ENCODE data around the gene PCDHGB3. TPM values are rescaled to one million over a fixed set of nuclear protein-coding genes. Genes with fewer than 3 reads are reported as not detected.
"Not testable (repeated sequence)": the region's sequence is repeated elsewhere in the genome, so short reads cannot be mapped to it uniquely, and the experiment has no call there.

The PCDHGB3 gene
- total and polyA plus RNA-seq, 4 experiments from 2014 or later = 0.50 to 0.76 TPM; not detected in 2

DNA sequence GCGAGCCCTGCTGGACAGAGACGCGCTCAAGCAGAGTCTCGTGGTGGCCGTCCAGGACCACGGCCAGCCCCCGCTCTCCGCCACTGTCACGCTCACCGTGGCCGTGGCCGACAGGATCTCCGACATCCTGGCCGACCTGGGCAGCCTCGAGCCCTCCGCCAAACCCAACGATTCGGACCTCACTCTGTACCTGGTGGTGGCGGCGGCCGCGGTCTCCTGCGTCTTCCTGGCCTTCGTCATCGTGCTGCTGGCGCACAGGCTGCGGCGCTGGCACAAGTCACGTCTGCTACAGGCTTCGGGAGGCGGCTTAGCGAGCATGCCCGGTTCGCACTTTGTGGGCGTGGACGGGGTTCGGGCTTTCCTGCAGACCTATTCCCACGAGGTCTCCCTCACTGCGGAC lies 37.5 kb upstream of the PCDHGB3 start:
- H3K36me3 ChIP-seq (ENCODE audit: insufficient read depth, low read length); DNase-seq; H3K4me1 ChIP-seq (ENCODE audit: insufficient read depth, low read length); H3K4me3 ChIP-seq (ENCODE audit: low read length in 2 of 2); POLR2A ChIA-PET (ENCODE audit: partially characterized antibody); H3K27ac Mint-ChIP-seq; H3K4me3 Mint-ChIP-seq; H3K27ac ChIP-seq (ENCODE audit: low read depth, low read length); H3K9me3 ChIP-seq (ENCODE audit: control insufficient read depth in 1 of 2, low read length in 2 of 2); H3K4me1 Mint-ChIP-seq; intact Hi-C loops (cut with micrococcal nuclease); H3K27me3 ChIP-seq (ENCODE audit: insufficient read depth, low read length): not testable (repeated sequence)
- H3K27me3 Mint-ChIP-seq = peaks cover 46 to 55% of the 10 kb centered on the region in 2 donors
- CTCF ChIA-PET (ENCODE audit: partially characterized antibody) = interaction anchor here (1.1 to 1.3 kb wide), 2 partner anchors 12 to 13 kb away, joined by 3 to 5 read pairs; partner anchors contain the start of gene TAF7
- peaks cover 8 to 16% of the 10 kb centered on the region in 2 donors for H3K36me3 Mint-ChIP-seq
- peaks cover 0 to 85% (median 75%) of the 10 kb centered on the region in 8 donors for H3K9me3 Mint-ChIP-seq

GRCh38 chr5:141338538-141339306 lies 31.3 kb upstream of the PCDHGB3 start, which contains the start of gene PCDHGA2:
Gene PCDHGA2, plus strand, starts transcription at chr5:141338760.
- Mint-ChIP-seq H3K36me3 (peaks cover 11 to 15% of the 10 kb centered on the region in 2 donors), H3K4me3 (peak within 1 kb of the TSS in 4 of 8 donors; percentile 35 to 65 (median 49)), H3K9me3 (peaks cover 3 to 89% (median 80%) of the 10 kb centered on the region in 8 donors), H3K27me3 (peaks cover 47 to 52% of the 10 kb centered on the region in 2 donors), H3K27ac (peak within 1 kb of the TSS in 1 of 7 donors; percentile 61), H3K4me1 (peaks cover 0 to 3% (median 0%) of the 10 kb centered on the region in 4 donors)
- Histone ChIP-seq H3K4me1 (ENCODE audit: insufficient read depth, low read length) (no peaks in the 10 kb centered on the region), H3K36me3 (ENCODE audit: insufficient read depth, low read length) (no peaks in the 10 kb centered on the region), H3K4me3 (ENCODE audit: low read length in 2 of 2) (no peak within 1 kb of the TSS), H3K9me3 (ENCODE audit: control insufficient read depth in 1 of 2, low read length in 2 of 2) (peaks cover 0 to 8% of the 10 kb centered on the region in 2 donors), H3K27me3 (ENCODE audit: insufficient read depth, low read length) (no peaks in the 10 kb centered on the region), H3K27ac (ENCODE audit: low read depth, low read length) (no peak within 1 kb of the TSS)
- no peak for DNase-seq
- ChIA-PET POLR2A (ENCODE audit: partially characterized antibody) (no interaction called here), CTCF (ENCODE audit: partially characterized antibody) (interaction anchor here (1.0 to 1.1 kb wide), 2 partner anchors 9 to 12 kb away, joined by 3 to 4 read pairs; partner anchors contain the start of gene PCDHGA1)
- intact Hi-C loops (cut with micrococcal nuclease) = no loop called here

- H3K27me3 ChIP-seq (ENCODE audit: insufficient read depth, low read length); DNase-seq; H3K4me1 ChIP-seq (ENCODE audit: insufficient read depth, low read length); H3K9me3 ChIP-seq (ENCODE audit: control insufficient read depth in 1 of 2, low read length in 2 of 2); POLR2A ChIA-PET (ENCODE audit: partially characterized antibody); H3K4me3 ChIP-seq (ENCODE audit: low read length in 2 of 2); H3K4me1 Mint-ChIP-seq; H3K4me3 Mint-ChIP-seq; intact Hi-C loops (cut with micrococcal nuclease); H3K27ac Mint-ChIP-seq; CTCF ChIA-PET (ENCODE audit: partially characterized antibody); H3K27ac ChIP-seq (ENCODE audit: low read depth, low read length); H3K36me3 ChIP-seq (ENCODE audit: insufficient read depth, low read length): not testable (repeated sequence)
- Mint-ChIP-seq H3K27me3 (peaks cover 43 to 44% of the 10 kb centered on the region in 2 donors), H3K36me3 (peaks cover 14 to 17% of the 10 kb centered on the region in 2 donors), H3K9me3 (peaks cover 3 to 86% (median 79%) of the 10 kb centered on the region in 8 donors)
Measured at GRCh38 chr5:141340781-141341354, 29.2 kb upstream of the PCDHGB3 start.

- H3K27ac ChIP-seq (ENCODE audit: low read depth, low read length) = no peak overlapping the region
- no peak overlapping the region for H3K4me3 ChIP-seq (ENCODE audit: low read length in 2 of 2)
- no peaks in the 10 kb centered on the region for H3K4me1 ChIP-seq (ENCODE audit: insufficient read depth, low read length)
- H3K27ac Mint-ChIP-seq = no peak overlapping the region
- ChIA-PET POLR2A (ENCODE audit: partially characterized antibody) (no interaction called here), CTCF (ENCODE audit: partially characterized antibody) (no interaction called here)
- no peaks in the 10 kb centered on the region for H3K36me3 ChIP-seq (ENCODE audit: insufficient read depth, low read length)
- H3K9me3 ChIP-seq (ENCODE audit: control insufficient read depth in 1 of 2, low read length in 2 of 2) = peaks cover 0 to 11% of the 10 kb centered on the region in 2 donors
- H3K9me3 Mint-ChIP-seq = peaks cover 3 to 78% (median 72%) of the 10 kb centered on the region in 8 donors
- H3K27me3 ChIP-seq (ENCODE audit: insufficient read depth, low read length) = no peaks in the 10 kb centered on the region
- H3K27me3 Mint-ChIP-seq = peaks cover 39 to 42% of the 10 kb centered on the region in 2 donors
- H3K4me3 Mint-ChIP-seq = no peak overlapping the region
- H3K36me3 Mint-ChIP-seq = peaks cover 9 to 17% of the 10 kb centered on the region in 2 donors
- peaks cover 0 to 3% (median 0%) of the 10 kb centered on the region in 4 donors for H3K4me1 Mint-ChIP-seq
- no peak for DNase-seq
- intact Hi-C loops (cut with micrococcal nuclease) = no loop called here
Measured at GRCh38 chr5:141342773-141343172, 27.3 kb upstream of the PCDHGB3 start.

DNA sequence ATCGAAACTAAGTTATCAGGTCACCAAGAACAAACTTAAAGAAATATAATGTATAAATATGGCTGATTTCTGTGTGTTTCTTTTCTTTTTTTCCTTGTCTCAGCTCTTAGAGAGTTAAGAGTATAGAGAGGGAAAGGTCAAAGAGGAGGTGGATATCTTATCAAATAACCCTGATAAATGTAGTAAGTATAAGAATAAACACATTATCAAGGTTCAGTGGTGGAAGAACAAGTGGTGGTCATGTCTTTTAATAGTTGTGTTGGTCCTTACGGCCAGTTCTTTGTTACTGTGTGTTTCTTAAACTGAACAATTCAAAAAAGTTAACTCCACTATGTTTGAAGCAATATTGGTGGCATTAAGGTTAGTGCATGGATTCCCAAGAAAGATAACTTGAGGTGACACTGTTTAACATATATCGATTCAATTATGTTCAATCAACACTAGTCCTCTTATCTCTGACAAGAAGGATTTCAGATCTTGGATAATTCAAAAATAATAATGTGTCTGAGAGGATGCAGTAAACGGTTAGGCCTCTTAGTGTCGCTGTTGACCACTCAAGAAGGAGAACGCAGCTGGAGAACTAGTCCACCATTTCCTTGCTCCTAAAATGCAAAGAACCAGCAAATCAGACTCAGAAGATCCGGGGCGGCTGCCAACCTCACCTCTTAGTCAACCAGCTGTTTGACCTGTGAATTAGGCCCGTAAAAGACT lies 26.6 kb upstream of the PCDHGB3 start, which contains the start of gene PCDHGA3:
TSS of gene PCDHGA3 (plus strand) at position 588 of the 711 bp plus-strand sequence. CDS start 205 bp downstream, outside the sequence.
- Histone ChIP-seq H3K4me3 (ENCODE audit: low read length in 2 of 2) (no peak within 1 kb of the TSS), H3K4me1 (ENCODE audit: insufficient read depth, low read length) (no peaks in the 10 kb centered on the region), H3K27ac (ENCODE audit: low read depth, low read length) (no peak within 1 kb of the TSS), H3K36me3 (ENCODE audit: insufficient read depth, low read length) (no peaks in the 10 kb centered on the region), H3K27me3 (ENCODE audit: insufficient read depth, low read length) (no peaks in the 10 kb centered on the region), H3K9me3 (ENCODE audit: control insufficient read depth in 1 of 2, low read length in 2 of 2) (peaks cover 0 to 11% of the 10 kb centered on the region in 2 donors)
- CTCF ChIA-PET (ENCODE audit: partially characterized antibody) = interaction anchor here (1.0 to 1.5 kb wide), 2 partner anchors 215 to 224 kb away, joined by 3 read pairs; no protein-coding TSS in a partner anchor
- Mint-ChIP-seq H3K27me3 (peaks cover 33 to 35% of the 10 kb centered on the region in 2 donors), H3K36me3 (peaks cover 5 to 14% of the 10 kb centered on the region in 2 donors), H3K4me3 (peak within 1 kb of the TSS in 7 of 8 donors; percentile 46 to 73 (median 71)), H3K4me1 (peaks cover 0 to 3% (median 0%) of the 10 kb centered on the region in 4 donors), H3K9me3 (peaks cover 3 to 74% (median 67%) of the 10 kb centered on the region in 8 donors), H3K27ac (no peak within 1 kb of the TSS)
- DNase-seq = peak in 1 of 5 donors; percentile 24
- POLR2A ChIA-PET (ENCODE audit: partially characterized antibody) = no interaction called here
- intact Hi-C loops (cut with micrococcal nuclease) = no loop called here

DNA sequence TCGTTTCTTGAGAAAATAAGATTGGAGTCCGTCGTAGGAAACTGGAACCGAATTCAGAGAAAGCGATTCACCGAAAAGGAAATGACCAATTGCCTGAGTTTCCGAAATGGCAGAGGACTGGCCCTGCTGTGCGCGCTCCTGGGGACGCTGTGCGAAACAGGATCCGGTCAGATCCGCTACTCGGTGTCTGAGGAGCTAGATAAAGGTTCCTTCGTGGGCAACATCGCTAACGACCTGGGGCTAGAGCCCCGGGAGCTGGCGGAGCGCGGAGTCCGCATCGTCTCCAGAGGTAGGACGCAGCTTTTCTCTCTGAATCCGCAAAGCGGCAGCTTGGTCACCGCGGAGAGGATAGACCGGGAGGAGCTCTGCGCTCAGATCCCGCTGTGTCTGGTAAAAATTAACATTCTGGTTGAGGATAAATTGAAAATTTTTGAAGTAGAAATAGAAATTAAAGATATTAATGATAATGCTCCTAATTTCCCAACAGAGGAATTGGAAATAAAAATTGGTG lies 26.0 kb upstream of the PCDHGB3 start:
- Histone ChIP-seq H3K36me3 (ENCODE audit: insufficient read depth, low read length) (no peaks in the 10 kb centered on the region), H3K4me1 (ENCODE audit: insufficient read depth, low read length) (no peaks in the 10 kb centered on the region), H3K27ac (ENCODE audit: low read depth, low read length) (no peak overlapping the region), H3K4me3 (ENCODE audit: low read length in 2 of 2) (no peak overlapping the region), H3K9me3 (ENCODE audit: control insufficient read depth in 1 of 2, low read length in 2 of 2) (peaks cover 0 to 7% of the 10 kb centered on the region in 2 donors), H3K27me3 (ENCODE audit: insufficient read depth, low read length) (no peaks in the 10 kb centered on the region)
- Mint-ChIP-seq H3K4me3 (peak overlapping the region in 7 of 8 donors; percentile 46 to 73 (median 71)), H3K27ac (no peak overlapping the region), H3K4me1 (peaks cover 0 to 3% (median 0%) of the 10 kb centered on the region in 4 donors), H3K27me3 (peaks cover 28 to 33% of the 10 kb centered on the region in 2 donors), H3K9me3 (peaks cover 3 to 73% (median 62%) of the 10 kb centered on the region in 8 donors), H3K36me3 (peaks cover 5 to 9% of the 10 kb centered on the region in 2 donors)
- intact Hi-C loops (cut with micrococcal nuclease) = no loop called here
- DNase-seq = no peak
- ChIA-PET CTCF (ENCODE audit: partially characterized antibody) (interaction anchor here (1.0 to 1.5 kb wide), 2 partner anchors 214 to 223 kb away, joined by 3 read pairs; no protein-coding TSS in a partner anchor), POLR2A (ENCODE audit: partially characterized antibody) (no interaction called here)

Data from CD4-positive, alpha-beta memory T cell (primary cell).